NCI-H345 (cell line): ENCODE results near the gene PTPRU.
A peak's percentile ranks its signal among the peaks of the same experiment; 100 is the strongest.

Experiments
- DNase-seq: peaks from one replicate; lab custom pipeline; 2025; lab: John Stamatoyannopoulos, UW

PTPRU gene

GRCh38 chr1:29245876-29246275 is 9.6 kb downstream of the PTPRU start:
- DNase-seq, result peak; percentile 23

- no peak for DNase-seq
These were observed 10.7 kb downstream of the PTPRU start for GRCh38 chr1:29247044-29247443.

- no peak for DNase-seq
These were observed 11.4 kb downstream of the PTPRU start for GRCh38 chr1:29247571-29248273.

- no peak for DNase-seq
These were observed 12.1 kb downstream of the PTPRU start for GRCh38 chr1:29248409-29248808.

- no peak for DNase-seq
These were observed 12.9 kb downstream of the PTPRU start for GRCh38 chr1:29249170-29249691.

GRCh38 chr1:29249951-29250581 is 13.7 kb downstream of the PTPRU start:
- DNase-seq, result no peak

- DNase-seq, result no peak
These were observed 15.1 kb downstream of the PTPRU start for GRCh38 chr1:29251164-29252124.

- no peak for DNase-seq
These were observed 16.9 kb downstream of the PTPRU start for GRCh38 chr1:29253180-29253579.

GRCh38 chr1:29254346-29254745 is 18.0 kb downstream of the PTPRU start:
- no peak for DNase-seq

GRCh38 chr1:29255134-29255666 is 18.9 kb downstream of the PTPRU start:
- DNase-seq, result no peak

- peak; percentile 29 for DNase-seq
These were observed 20.1 kb downstream of the PTPRU start for GRCh38 chr1:29256394-29256793.

GRCh38 chr1:29256979-29257804 is 20.9 kb downstream of the PTPRU start:
- DNase-seq, result peak; percentile 94

- no peak for DNase-seq
These were observed 22.1 kb downstream of the PTPRU start for GRCh38 chr1:29258189-29258975.

- no peak for DNase-seq
These were observed 22.9 kb downstream of the PTPRU start for GRCh38 chr1:29258976-29259801.

GRCh38 chr1:29259802-29260441 is 23.6 kb downstream of the PTPRU start:
- DNase-seq, result no peak

GRCh38 chr1:29260531-29260930 is 24.2 kb downstream of the PTPRU start:
- no peak for DNase-seq

- DNase-seq, result no peak
These were observed 28.6 kb downstream of the PTPRU start for GRCh38 chr1:29264773-29265389.

GRCh38 chr1:29266912-29267311 is 30.6 kb downstream of the PTPRU start:
- DNase-seq, result no peak
